Measurements from ENCODE around the gene RAD17.

RAD17 gene

DNA sequence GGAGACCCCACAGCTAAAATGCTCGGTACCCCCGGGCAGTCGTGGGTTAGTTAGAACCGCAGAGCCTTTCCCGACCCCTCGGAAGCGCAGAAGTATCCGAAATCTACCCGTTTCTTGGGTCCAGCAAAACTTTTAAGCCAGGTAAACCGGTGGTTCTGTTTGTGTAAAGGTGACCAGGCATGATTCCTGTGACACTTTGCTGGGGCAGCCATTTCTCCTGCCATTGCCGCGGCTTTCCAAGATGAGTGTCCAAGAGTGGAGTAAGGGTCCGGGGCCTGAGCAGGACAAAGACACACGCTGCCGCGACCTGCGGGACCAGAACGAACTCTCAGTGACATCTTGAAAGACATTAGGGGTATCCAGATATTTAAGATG, 46.0 kb downstream of the RAD17 start:
- Mint-ChIP-seq H3K9me3 (no peaks in the 10 kb centered on the region), H3K4me1 (peaks cover 14% of the 10 kb centered on the region), H3K27me3 (ENCODE audit: low read depth, poor library complexity) (peaks cover 54% of the 10 kb centered on the region), H3K27ac (no peak overlapping the region), H3K4me3 (peak overlapping the region; percentile 87), H3K36me3 (ENCODE audit: low read depth) (peaks cover 58% of the 10 kb centered on the region)
- no peak for TF ChIP-seq CTCF (IDR thresholded peaks at IDR 0.05)
- DNase-seq = peak; percentile 24

GRCh38 chr5:69416180-69416579, 46.6 kb downstream of the RAD17 start:
- no peak for DNase-seq

GRCh38 chr5:69416699-69417098, 47.1 kb downstream of the RAD17 start:
- H3K27me3 Mint-ChIP-seq (ENCODE audit: low read depth, poor library complexity) = peaks cover 54% of the 10 kb centered on the region
- H3K36me3 Mint-ChIP-seq (ENCODE audit: low read depth) = peaks cover 54% of the 10 kb centered on the region
- H3K27ac Mint-ChIP-seq = no peak overlapping the region
- no peaks in the 10 kb centered on the region for H3K9me3 Mint-ChIP-seq
- no peak overlapping the region for H3K4me3 Mint-ChIP-seq
- peaks cover 14% of the 10 kb centered on the region for H3K4me1 Mint-ChIP-seq
- TF ChIP-seq CTCF (IDR thresholded peaks at IDR 0.05) = no peak
- DNase-seq = no peak

More at GRCh38 chr5:69416180-69416579, 46.6 kb downstream of the RAD17 start:
- Mint-ChIP-seq H3K27me3 (ENCODE audit: low read depth, poor library complexity) (peaks cover 54% of the 10 kb centered on the region), H3K4me3 (peak overlapping the region; percentile 87), H3K4me1 (peaks cover 14% of the 10 kb centered on the region), H3K27ac (no peak overlapping the region), H3K9me3 (no peaks in the 10 kb centered on the region), H3K36me3 (ENCODE audit: low read depth) (peaks cover 59% of the 10 kb centered on the region)
- no peak for TF ChIP-seq CTCF (IDR thresholded peaks at IDR 0.05)

- H3K4me1 Mint-ChIP-seq = peaks cover 14% of the 10 kb centered on the region
- TF ChIP-seq CTCF (IDR thresholded peaks at IDR 0.05) = no peak
- H3K9me3 Mint-ChIP-seq = peaks cover 13% of the 10 kb centered on the region
- H3K27me3 Mint-ChIP-seq (ENCODE audit: low read depth, poor library complexity) = peaks cover 54% of the 10 kb centered on the region
- no peak for DNase-seq
- H3K4me3 Mint-ChIP-seq = no peak overlapping the region
- peaks cover 50% of the 10 kb centered on the region for H3K36me3 Mint-ChIP-seq (ENCODE audit: low read depth)
- H3K27ac Mint-ChIP-seq = no peak overlapping the region
Measured at GRCh38 chr5:69418554-69418953, 48.9 kb downstream of the RAD17 start.

DNA sequence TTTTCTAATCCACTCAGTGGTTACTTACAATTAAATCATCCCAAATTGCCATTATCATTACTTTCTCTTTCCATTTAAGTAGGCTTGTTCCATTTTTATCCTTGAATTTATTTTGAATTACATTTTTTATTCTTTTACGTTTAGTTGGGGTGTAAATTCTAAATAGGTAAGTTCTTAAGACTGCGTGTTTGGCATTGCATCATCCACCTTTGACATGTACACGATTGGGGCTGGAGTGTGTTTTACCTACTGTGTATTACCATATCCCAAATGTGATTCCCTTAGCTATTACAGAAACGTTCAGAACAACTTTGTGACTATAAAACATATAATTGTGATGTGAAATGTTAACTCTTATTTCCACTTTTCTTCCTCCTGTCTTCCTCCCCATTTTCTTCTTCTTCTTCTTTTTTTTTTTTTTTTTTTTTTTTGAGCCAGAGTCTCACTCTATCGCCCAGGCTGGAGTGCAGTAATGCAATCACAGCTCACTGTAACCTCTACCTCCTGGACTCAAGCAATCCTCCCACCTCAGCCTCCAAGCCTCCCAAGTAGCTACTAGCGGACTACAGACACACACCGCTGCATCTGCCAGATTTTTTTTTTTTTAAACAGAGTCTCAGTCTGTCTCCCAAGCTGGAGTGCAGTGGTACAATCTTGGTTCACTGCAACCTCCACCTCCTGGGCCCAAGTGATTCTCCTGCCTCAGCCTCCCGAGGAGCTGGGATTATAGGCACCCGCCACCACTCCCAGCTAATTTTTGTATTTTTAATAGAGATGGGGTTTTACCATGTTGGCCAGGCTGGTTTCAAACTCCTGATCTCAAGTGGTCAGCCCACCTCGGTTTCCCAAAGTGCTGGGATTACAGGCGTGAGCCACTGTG, 62.0 kb downstream of the RAD17 start:
- Mint-ChIP-seq H3K9me3 (no peaks in the 10 kb centered on the region), H3K4me1 (peaks cover 5% of the 10 kb centered on the region), H3K27ac (no peak overlapping the region), H3K4me3 (no peak overlapping the region), H3K27me3 (ENCODE audit: low read depth, poor library complexity) (peaks cover under 1% of the 10 kb centered on the region), H3K36me3 (ENCODE audit: low read depth) (no peaks in the 10 kb centered on the region)
- TF ChIP-seq CTCF (IDR thresholded peaks at IDR 0.05) = no peak
- DNase-seq = no peak
